ENCODE data around the gene C10orf67. TPM values are rescaled to one million over a fixed set of nuclear protein-coding genes. Genes with fewer than 3 reads are reported as not detected.

Gene C10orf67
- total and polyA plus RNA-seq, 2 of the 8 experiments (the other 6 are each of a cell fraction or from before 2014, with no cell fraction given): 0.05 to 0.11 TPM

- no peak overlapping the region for H4K5ac ChIP-seq (ENCODE audit: insufficient read length, low read depth, low read length)
- H2BK120ac ChIP-seq (replicated peaks; ENCODE audit: low read depth, low read length): no peak overlapping the region
- H3K4me3 ChIP-seq (ENCODE audit: extremely low read depth in 1 of 4, insufficient read depth in 2 of 4, low read depth in 3 of 4, low read length in 4 of 4): no peak overlapping the region
- no peak overlapping the region for H2BK12ac ChIP-seq (ENCODE audit: low read depth, low read length)
- H3K23ac ChIP-seq (ENCODE audit: insufficient read length): no peak overlapping the region
- no peak for TF ChIP-seq POLR2A (IDR thresholded peaks at IDR 0.05; ENCODE audit: control extremely low read depth in 1 of 2, low read depth in 2 of 2, low read length in 2 of 2)
- TF ChIP-seq BACH1 (IDR thresholded peaks at IDR 0.05; ENCODE audit: low read length): no peak
- no peak for TF ChIP-seq PHF8 (conservative IDR thresholded peaks at IDR 0.05; ENCODE audit: low read depth, low read length)
- no peak for TF ChIP-seq CBX5 (IDR thresholded peaks at IDR 0.05; ENCODE audit: low read depth, low read length)
- no peak for TF ChIP-seq KDM4A (IDR thresholded peaks at IDR 0.05; ENCODE audit: low read depth, low read length, severe bottlenecking)
- no peak for TF ChIP-seq SUZ12 (IDR thresholded peaks at IDR 0.05; ENCODE audit: low read length)
- TF ChIP-seq NANOG (IDR thresholded peaks at IDR 0.05; ENCODE audit: insufficient read depth, low read depth, low read length, poor library complexity, severe bottlenecking): no peak
- TF ChIP-seq YY1 (IDR thresholded peaks at IDR 0.05; ENCODE audit: low read depth, low read length): no peak
- no peak for TF ChIP-seq SP2 (IDR thresholded peaks at IDR 0.05; ENCODE audit: low read length)
- no peak for TF ChIP-seq POU5F1 (IDR thresholded peaks at IDR 0.05; ENCODE audit: low read depth, low read length)
- TF ChIP-seq CBX8 (IDR thresholded peaks at IDR 0.05; ENCODE audit: borderline replicate concordance, low read depth, low read length): no peak
- no peak for TF ChIP-seq JUN (IDR thresholded peaks at IDR 0.05; ENCODE audit: low read depth, low read length)
- no peak for TF ChIP-seq SRF (IDR thresholded peaks at IDR 0.05; ENCODE audit: low read depth, low read length)
- no peak for TF ChIP-seq TAF7 (optimal IDR thresholded peaks at IDR 0.05; ENCODE audit: borderline replicate concordance, low read depth, low read length)
- TF ChIP-seq MAX (IDR thresholded peaks at IDR 0.05): no peak
- TF ChIP-seq KDM1A (IDR thresholded peaks at IDR 0.05; ENCODE audit: borderline replicate concordance, low read length): no peak
- no peak overlapping the region for H4K91ac ChIP-seq (replicated peaks; ENCODE audit: insufficient read length, low read length)
- no peak for FAIRE-seq
- no peak overlapping the region for H2AK5ac ChIP-seq (ENCODE audit: low read depth, low read length)
- no peaks in the 10 kb centered on the region for H3K36me3 ChIP-seq (ENCODE audit: control insufficient read depth in 2 of 4, insufficient read depth in 4 of 4, low read length in 3 of 4)
- H3K18ac ChIP-seq (ENCODE audit: extremely low read depth, low read length): no peak overlapping the region
- ChIA-PET POLR2A (ENCODE audit: partially characterized antibody) (no interaction called here), CTCF (ENCODE audit: partially characterized antibody) (interaction anchor here (1.2 kb wide), 1 partner anchor 16 kb away, joined by 5 read pairs; no protein-coding TSS in a partner anchor)
- H4K8ac ChIP-seq (ENCODE audit: extremely low read depth, insufficient read depth, low read length): no peak overlapping the region
- H3K9ac ChIP-seq (replicated peaks in 1 of 4; ENCODE audit: extremely low read depth in 1 of 4, low read depth in 3 of 4, low read length in 3 of 4): no peak overlapping the region
- H3K4me2 ChIP-seq (ENCODE audit: insufficient read depth in 1 of 2, low read depth in 2 of 2, low read length in 2 of 2): no peak overlapping the region
- no peaks in the 10 kb centered on the region for H3K9me3 ChIP-seq (ENCODE audit: insufficient read depth in 2 of 2, low read depth in 1 of 2, low read length in 1 of 2)
- no peak for DNase-seq (ENCODE audit: low read depth in 1 of 2, low spot score in 2 of 2)
- H3K14ac ChIP-seq (ENCODE audit: insufficient read length): no peak overlapping the region
- no peak overlapping the region for H2AFZ ChIP-seq (ENCODE audit: low read length)
- no peak overlapping the region for H3K56ac ChIP-seq (replicated peaks; ENCODE audit: insufficient read length, low read depth, low read length)
- no peaks in the 10 kb centered on the region for H3K23me2 ChIP-seq (ENCODE audit: low read depth, low read length)
- no peaks in the 10 kb centered on the region for H3K79me2 ChIP-seq (ENCODE audit: control insufficient read depth in 1 of 2, insufficient read depth in 2 of 2, low read length in 2 of 2)
- H2BK20ac ChIP-seq (ENCODE audit: low read length): no peak overlapping the region
- no peaks in the 10 kb centered on the region for H4K20me1 ChIP-seq (replicated peaks in 1 of 2; ENCODE audit: control insufficient read depth in 1 of 2, insufficient read depth in 2 of 2, low read length in 2 of 2)
- no peak overlapping the region for H3K4ac ChIP-seq (replicated peaks; ENCODE audit: insufficient read length, low read depth, low read length)
- H3K4me1 ChIP-seq (replicated peaks in 1 of 4; ENCODE audit: control insufficient read depth in 3 of 4, insufficient read depth in 4 of 4, low read length in 3 of 4): no peaks in the 10 kb centered on the region
- 82% methylated on average over 2 of the region's 2 CpGs; no CpG with 5 or more reads in 1 of the 2 experiments for WGBS, 2 experiments (ENCODE audit: extremely low coverage in 1 of 2, insufficient coverage in 1 of 2, insufficient read length in 1 of 2, insufficient replicate concordance in 2 of 2, low coverage in 1 of 2, low lambda C conversion rate in 2 of 2, missing lambda C conversion rate in 1 of 2)
- no peaks in the 10 kb centered on the region for H3K79me1 ChIP-seq (ENCODE audit: low read depth, low read length)
- H2BK15ac ChIP-seq (ENCODE audit: low read length): no peak overlapping the region
- no peak overlapping the region for H2BK5ac ChIP-seq (ENCODE audit: low read depth, low read length)
- no peaks in the 10 kb centered on the region for H3K27me3 ChIP-seq (replicated peaks in 1 of 4; ENCODE audit: control insufficient read depth in 3 of 4, extremely low read depth in 1 of 4, insufficient read depth in 3 of 4, low read length in 3 of 4)
- no peak overlapping the region for H3K27ac ChIP-seq (ENCODE audit: low read depth, low read length)
Measured at GRCh38 chr10:23391821-23392220, 47.2 kb upstream of the C10orf67 start.

Measured in H1 (cell line).